OCI-LY1 (cell line): ENCODE data around the gene OSBPL1A.

Experiments used
- H2AFZ ChIP-seq: fragments of 200-600 bp; sonication (generic), shearing (Covaris generic); 2 replicates; pipeline ENCODE4 v1.6.0; 2014; ENCODE audit warnings: antibody characterized with exemption, mild to moderate bottlenecking, low read length
- H3F3A ChIP-seq: fragments of 200-600 bp; sonication (generic), shearing (Covaris generic); 2 replicates; pipeline ENCODE4 v1.6.0; 2014; ENCODE audit warnings: mild to moderate bottlenecking, antibody characterized with exemption, low read length, moderate library complexity; ENCODE audit not compliant: insufficient read depth
- H3K27ac ChIP-seq: fragments of 200-600 bp; sonication (generic); 2 replicates; pipeline ENCODE4 v1.5.1; 2014; ENCODE audit warnings: low read length, mixed run types, mild to moderate bottlenecking, low read depth; ENCODE audit not compliant: poor library complexity, severe bottlenecking
- H3K27me3 ChIP-seq: fragments of 200-600 bp; sonication (generic); 2 replicates; pipeline ENCODE4 v1.6.0; 2014; ENCODE audit warnings: antibody characterized with exemption, mild to moderate bottlenecking, low read length, moderate library complexity; ENCODE audit not compliant: insufficient read depth
- H3K36me3 ChIP-seq: fragments of 200-600 bp; sonication (generic); 2 replicates; pipeline ENCODE4 v1.6.1; 2014; ENCODE audit warnings: mild to moderate bottlenecking, antibody characterized with exemption, low read length, moderate library complexity, mixed read lengths; ENCODE audit not compliant: insufficient read depth
- H3K4me1 ChIP-seq: fragments of 200-600 bp; sonication (generic); 2 replicates; pipeline ENCODE4 v1.5.1; 2014; ENCODE audit warnings: mild to moderate bottlenecking, low read length, moderate library complexity; ENCODE audit not compliant: insufficient read depth, severe bottlenecking
- H3K4me2 ChIP-seq: fragments of 200-600 bp; sonication (generic), shearing (Covaris generic); 2 replicates; pipeline ENCODE4 v1.6.1; 2014; ENCODE audit warnings: low read length
- H3K4me3 ChIP-seq: fragments of 200-600 bp; sonication (generic); 2 replicates; pipeline ENCODE4 v1.5.1; 2014; ENCODE audit warnings: low read length, low read depth, mild to moderate bottlenecking, mixed read lengths; ENCODE audit not compliant: poor library complexity, severe bottlenecking
- H3K79me2 ChIP-seq: fragments of 200-600 bp; shearing (Covaris generic); 2 replicates; pipeline ENCODE4 v1.6.1; 2016; ENCODE audit warnings: mixed run types, low read length, mixed read lengths; ENCODE audit not compliant: insufficient read depth
- H3K9ac ChIP-seq: fragments of 200-600 bp; sonication (generic), shearing (Covaris generic); 2 replicates; pipeline ENCODE4 v1.6.1; 2014; ENCODE audit warnings: mild to moderate bottlenecking, low read length, mixed read lengths
- H3K9me2 ChIP-seq: fragments of 200-600 bp; sonication (generic), shearing (Covaris generic); 2 replicates; pipeline ENCODE4 v1.6.1; 2014; ENCODE audit warnings: low read depth, mild to moderate bottlenecking, low read length, mixed read lengths
- H3K9me3 ChIP-seq: fragments of 200-600 bp; shearing (Covaris generic); 2 replicates; pipeline ENCODE4 v1.6.1; 2014; ENCODE audit warnings: low read length, mixed read lengths
- H4K20me1 ChIP-seq: fragments of 200-600 bp; sonication (generic), shearing (Covaris generic); 2 replicates; pipeline ENCODE4 v1.6.0; 2016; ENCODE audit warnings: mild to moderate bottlenecking, low read length; ENCODE audit not compliant: insufficient read depth
- EZH2 ChIP-seq: fragments of 200-600 bp; sonication (generic), shearing (Covaris generic); IDR thresholded peaks from 2 replicates; pipeline ENCODE4 v1.8.0; 2017; ENCODE audit warnings: borderline replicate concordance, mixed run types, mild to moderate bottlenecking, antibody characterized with exemption, low read length, moderate library complexity, mixed read lengths
- TF ChIP-seq, protein P1 (sequence below): fragments of 200-600 bp; sonication (generic), shearing (Covaris generic); IDR thresholded peaks from 2 replicates; pipeline ENCODE4 v1.5.1; 2017; ENCODE audit warnings: mild to moderate bottlenecking, antibody characterized with exemption, low read length, moderate library complexity, mixed read lengths

Gene OSBPL1A

DNA sequence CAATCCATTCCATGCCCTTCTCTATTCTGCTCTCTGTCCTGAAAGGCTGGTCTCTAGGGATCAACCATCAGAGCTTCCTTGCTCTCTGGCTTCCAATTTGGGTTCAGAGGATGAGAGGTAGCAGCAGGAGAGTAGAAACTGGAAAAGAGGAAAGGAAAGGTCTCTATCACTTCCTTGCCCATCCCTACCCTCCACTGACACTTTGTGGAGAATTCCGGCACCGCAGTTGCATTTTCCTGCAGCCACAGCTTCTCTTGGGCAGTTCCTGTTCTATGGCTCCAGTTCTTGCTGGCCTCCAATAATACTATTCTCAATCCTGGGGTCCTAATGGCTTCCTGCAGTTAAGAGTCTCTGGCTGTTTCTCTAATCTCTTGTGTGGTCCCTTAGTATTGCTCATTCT, 15.5 kb upstream of the OSBPL1A start:
- H3K4me2 ChIP-seq: no peak overlapping the region
- H3K9me3 ChIP-seq: no peaks in the 10 kb centered on the region
- H3K9me2 ChIP-seq: no peaks in the 10 kb centered on the region
- H3K9ac ChIP-seq: no peak overlapping the region
- TF ChIP-seq EZH2: no peak
- TF ChIP-seq, protein P1, sequence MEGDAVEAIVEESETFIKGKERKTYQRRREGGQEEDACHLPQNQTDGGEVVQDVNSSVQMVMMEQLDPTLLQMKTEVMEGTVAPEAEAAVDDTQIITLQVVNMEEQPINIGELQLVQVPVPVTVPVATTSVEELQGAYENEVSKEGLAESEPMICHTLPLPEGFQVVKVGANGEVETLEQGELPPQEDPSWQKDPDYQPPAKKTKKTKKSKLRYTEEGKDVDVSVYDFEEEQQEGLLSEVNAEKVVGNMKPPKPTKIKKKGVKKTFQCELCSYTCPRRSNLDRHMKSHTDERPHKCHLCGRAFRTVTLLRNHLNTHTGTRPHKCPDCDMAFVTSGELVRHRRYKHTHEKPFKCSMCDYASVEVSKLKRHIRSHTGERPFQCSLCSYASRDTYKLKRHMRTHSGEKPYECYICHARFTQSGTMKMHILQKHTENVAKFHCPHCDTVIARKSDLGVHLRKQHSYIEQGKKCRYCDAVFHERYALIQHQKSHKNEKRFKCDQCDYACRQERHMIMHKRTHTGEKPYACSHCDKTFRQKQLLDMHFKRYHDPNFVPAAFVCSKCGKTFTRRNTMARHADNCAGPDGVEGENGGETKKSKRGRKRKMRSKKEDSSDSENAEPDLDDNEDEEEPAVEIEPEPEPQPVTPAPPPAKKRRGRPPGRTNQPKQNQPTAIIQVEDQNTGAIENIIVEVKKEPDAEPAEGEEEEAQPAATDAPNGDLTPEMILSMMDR: no peak
- no peaks in the 10 kb centered on the region for H3K27me3 ChIP-seq
- no peaks in the 10 kb centered on the region for H3F3A ChIP-seq
- H3K4me1 ChIP-seq: no peaks in the 10 kb centered on the region
- H3K27ac ChIP-seq: no peak overlapping the region
- H3K4me3 ChIP-seq: no peak overlapping the region
- no peaks in the 10 kb centered on the region for H3K36me3 ChIP-seq
- no peaks in the 10 kb centered on the region for H3K79me2 ChIP-seq
- no peaks in the 10 kb centered on the region for H4K20me1 ChIP-seq
- H2AFZ ChIP-seq: no peak overlapping the region

DNA sequence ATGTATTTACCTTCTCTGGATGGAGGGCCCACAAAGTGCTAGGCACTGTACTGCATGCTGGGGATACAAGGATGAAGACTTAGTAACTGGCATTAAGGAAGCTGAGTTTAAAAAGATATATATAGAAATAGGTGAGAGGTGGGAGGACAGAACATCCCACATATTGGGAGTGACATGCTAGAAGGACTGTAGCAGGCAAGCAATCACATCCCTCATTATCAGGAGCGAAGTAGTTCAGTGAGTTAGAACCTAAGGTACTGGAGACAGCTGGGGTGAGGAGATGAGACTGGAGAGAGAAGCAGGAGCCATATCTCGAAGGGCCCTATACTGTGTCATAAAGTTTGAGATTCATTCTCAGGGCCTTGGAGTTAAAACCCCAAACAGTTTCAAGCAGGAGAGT, 10.9 kb upstream of the OSBPL1A start:
- Histone ChIP-seq H3K27me3 (no peaks in the 10 kb centered on the region), H3K9me3 (no peaks in the 10 kb centered on the region), H4K20me1 (no peaks in the 10 kb centered on the region), H3K4me3 (no peak overlapping the region), H3K27ac (no peak overlapping the region), H3K9ac (no peak overlapping the region), H3K4me2 (no peak overlapping the region), H3K36me3 (no peaks in the 10 kb centered on the region), H3K79me2 (no peaks in the 10 kb centered on the region), H2AFZ (no peak overlapping the region), H3K9me2 (no peaks in the 10 kb centered on the region), H3F3A (no peaks in the 10 kb centered on the region), H3K4me1 (no peaks in the 10 kb centered on the region)
- TF ChIP-seq EZH2: no peak
- TF ChIP-seq, protein P1: no peak

DNA sequence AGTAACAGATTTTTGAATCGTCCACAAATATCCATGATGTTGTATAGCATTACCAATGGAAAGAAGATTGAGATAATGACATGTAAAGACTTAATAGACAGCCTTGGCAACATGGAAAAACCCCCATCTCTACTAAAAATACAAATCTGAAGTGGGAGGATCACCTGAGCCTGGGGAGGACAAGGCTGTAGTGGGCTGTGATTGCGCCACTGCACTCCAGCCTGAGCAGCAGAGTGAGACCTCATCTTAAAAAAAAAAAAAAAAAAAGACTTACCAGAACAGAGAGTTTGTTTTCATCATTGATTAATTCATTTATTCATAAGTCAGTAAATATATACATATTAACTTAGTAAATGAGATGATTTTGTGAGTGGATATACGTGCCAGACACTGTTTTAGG, 7.0 kb upstream of the OSBPL1A start:
- Histone ChIP-seq H3K36me3 (no peaks in the 10 kb centered on the region), H3K4me1 (no peaks in the 10 kb centered on the region), H3K27ac (no peak overlapping the region), H2AFZ (no peak overlapping the region), H3K9ac (no peak overlapping the region), H3F3A (no peaks in the 10 kb centered on the region), H3K9me3 (no peaks in the 10 kb centered on the region), H3K9me2 (no peaks in the 10 kb centered on the region), H3K27me3 (no peaks in the 10 kb centered on the region), H3K4me3 (no peak overlapping the region), H3K79me2 (no peaks in the 10 kb centered on the region), H4K20me1 (no peaks in the 10 kb centered on the region), H3K4me2 (no peak overlapping the region)
- no peak for TF ChIP-seq EZH2
- TF ChIP-seq, protein P1: no peak
